Duodenal mucosa (tissue), 2 donors: ENCODE results near the gene PEPD.

Experiments
- H3K27ac ChIP-seq: one replicate; pipeline ENCODE4 v1.7.0; 2013; ENCODE audit warnings: low read depth, low read length
- H3K27me3 ChIP-seq, 2 donors: one replicate each; pipeline ENCODE4 v1.7.0; 2013; ENCODE audit warnings: low read length in 2 of 2, control low read depth in 1 of 2; ENCODE audit not compliant: insufficient read depth in 2 of 2, control insufficient read depth in 1 of 2
- H3K36me3 ChIP-seq, 2 donors: one replicate each; pipeline ENCODE4 v1.7.0; 2013; ENCODE audit warnings: low read length in 2 of 2, control low read depth in 1 of 2; ENCODE audit not compliant: insufficient read depth in 2 of 2, control insufficient read depth in 1 of 2
- H3K4me1 ChIP-seq, 2 donors: one replicate each; pipeline ENCODE4 v1.7.0; 2013; ENCODE audit warnings: low read length in 2 of 2, control low read depth in 1 of 2; ENCODE audit not compliant: insufficient read depth in 2 of 2, control insufficient read depth in 1 of 2
- H3K4me3 ChIP-seq, 2 donors: one replicate each; pipeline ENCODE4 v1.7.0; 2013; ENCODE audit warnings: low read length in 2 of 2, low read depth in 1 of 2
- H3K9ac ChIP-seq, 2 donors: one replicate each; pipeline ENCODE4 v1.7.0; 2013; ENCODE audit warnings: low read length in 2 of 2, low read depth in 1 of 2
- H3K9me3 ChIP-seq, 2 donors: one replicate each; pipeline ENCODE4 v1.7.0; 2013; ENCODE audit warnings: low read length in 2 of 2, control low read depth in 1 of 2; ENCODE audit not compliant: control insufficient read depth in 1 of 2

The PEPD gene

GRCh38 chr19:33408538-33409434 is 112.8 kb downstream of the PEPD start:
- Histone ChIP-seq H3K9me3 (no peaks in the 10 kb centered on the region), H3K27ac (no peak overlapping the region), H3K4me1 (peaks cover 5 to 16% of the 10 kb centered on the region in 2 donors), H3K27me3 (no peaks in the 10 kb centered on the region), H3K4me3 (no peak overlapping the region), H3K36me3 (peaks cover 0 to 19% of the 10 kb centered on the region in 2 donors), H3K9ac (no peak overlapping the region)

DNA sequence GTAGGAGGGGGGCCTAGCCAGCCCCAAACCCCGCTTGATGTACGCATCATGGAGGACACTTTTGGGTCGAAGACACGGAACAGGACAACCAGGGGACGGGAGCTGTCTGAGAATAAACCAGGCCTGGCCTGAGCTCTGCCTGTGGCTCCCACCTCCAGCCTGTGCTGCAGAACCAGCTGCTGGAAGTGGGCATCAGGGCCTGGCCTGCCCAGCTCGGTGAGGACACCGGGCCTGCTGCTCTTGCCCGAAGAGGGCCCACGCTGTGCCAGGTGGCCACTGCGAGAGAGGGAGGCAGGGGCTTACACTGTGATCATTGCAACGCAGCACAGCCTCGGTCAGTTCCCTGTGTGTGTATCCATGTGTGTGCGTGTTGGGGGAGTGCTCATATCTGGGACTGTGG is 113.5 kb downstream of the PEPD start:
- Histone ChIP-seq H3K4me1 (peaks cover 12 to 20% of the 10 kb centered on the region in 2 donors), H3K36me3 (peaks cover 0 to 19% of the 10 kb centered on the region in 2 donors), H3K27ac (no peak overlapping the region), H3K9ac (no peak overlapping the region), H3K4me3 (no peak overlapping the region), H3K27me3 (no peaks in the 10 kb centered on the region), H3K9me3 (no peaks in the 10 kb centered on the region)

DNA sequence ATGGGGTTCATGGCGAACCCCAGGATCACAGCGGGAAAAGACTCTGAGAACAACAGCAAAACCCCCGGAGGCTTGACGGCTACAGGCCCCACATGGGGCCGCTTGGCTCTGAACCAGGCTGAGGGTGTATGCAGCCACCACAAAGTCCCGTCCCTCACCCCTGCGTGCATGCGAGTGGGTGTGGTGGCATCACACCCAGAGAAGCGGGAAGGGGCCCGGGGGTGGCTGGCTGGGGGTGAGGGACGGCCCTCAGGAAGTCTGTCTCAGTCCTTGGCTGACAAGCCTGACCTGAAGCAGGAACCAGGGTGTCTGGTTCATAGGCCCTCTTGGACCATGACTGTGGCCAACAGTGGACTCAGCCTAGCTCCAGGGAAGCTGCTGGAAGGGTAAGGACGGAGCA is 113.9 kb downstream of the PEPD start:
- H3K27ac ChIP-seq: no peak overlapping the region
- H3K36me3 ChIP-seq: peaks cover 0 to 19% of the 10 kb centered on the region in 2 donors

DNA sequence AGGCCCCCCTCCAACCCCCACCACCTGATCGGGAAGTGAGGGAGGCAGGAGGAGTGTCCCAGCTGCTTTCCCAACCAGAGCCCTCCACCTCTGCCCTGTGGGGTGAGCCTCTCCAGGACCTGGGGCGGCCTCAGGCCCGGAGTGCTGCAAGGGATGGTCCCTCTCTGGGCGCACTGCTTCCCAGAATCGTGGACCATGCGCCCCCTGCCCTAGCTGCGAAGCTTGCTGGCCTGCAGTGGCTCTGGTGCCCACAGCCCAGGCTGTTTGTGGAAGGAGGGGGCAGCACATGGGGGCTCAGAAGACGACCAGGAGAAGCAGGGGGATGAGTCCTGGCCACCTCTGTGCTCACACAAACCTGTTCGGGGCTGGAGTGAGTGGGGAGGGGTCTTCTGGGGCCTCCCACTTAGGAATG is 114.4 kb downstream of the PEPD start:
- no peaks in the 10 kb centered on the region for H3K9me3 ChIP-seq
- no peaks in the 10 kb centered on the region for H3K27me3 ChIP-seq
- peaks cover 21 to 27% of the 10 kb centered on the region in 2 donors for H3K4me1 ChIP-seq
- no peak overlapping the region for H3K4me3 ChIP-seq
- no peak overlapping the region for H3K9ac ChIP-seq
- no peak overlapping the region for H3K27ac ChIP-seq
- H3K36me3 ChIP-seq: peaks cover 0 to 19% of the 10 kb centered on the region in 2 donors

More for the DNA sequence above, 113.9 kb downstream of the PEPD start:
- Histone ChIP-seq H3K9ac (no peak overlapping the region), H3K4me3 (no peak overlapping the region), H3K4me1 (peaks cover 16 to 22% of the 10 kb centered on the region in 2 donors), H3K27me3 (no peaks in the 10 kb centered on the region), H3K9me3 (no peaks in the 10 kb centered on the region)

GRCh38 chr19:33406521-33407139 is 115.0 kb downstream of the PEPD start:
- Histone ChIP-seq H3K9ac (no peak overlapping the region), H3K4me3 (no peak overlapping the region)

DNA sequence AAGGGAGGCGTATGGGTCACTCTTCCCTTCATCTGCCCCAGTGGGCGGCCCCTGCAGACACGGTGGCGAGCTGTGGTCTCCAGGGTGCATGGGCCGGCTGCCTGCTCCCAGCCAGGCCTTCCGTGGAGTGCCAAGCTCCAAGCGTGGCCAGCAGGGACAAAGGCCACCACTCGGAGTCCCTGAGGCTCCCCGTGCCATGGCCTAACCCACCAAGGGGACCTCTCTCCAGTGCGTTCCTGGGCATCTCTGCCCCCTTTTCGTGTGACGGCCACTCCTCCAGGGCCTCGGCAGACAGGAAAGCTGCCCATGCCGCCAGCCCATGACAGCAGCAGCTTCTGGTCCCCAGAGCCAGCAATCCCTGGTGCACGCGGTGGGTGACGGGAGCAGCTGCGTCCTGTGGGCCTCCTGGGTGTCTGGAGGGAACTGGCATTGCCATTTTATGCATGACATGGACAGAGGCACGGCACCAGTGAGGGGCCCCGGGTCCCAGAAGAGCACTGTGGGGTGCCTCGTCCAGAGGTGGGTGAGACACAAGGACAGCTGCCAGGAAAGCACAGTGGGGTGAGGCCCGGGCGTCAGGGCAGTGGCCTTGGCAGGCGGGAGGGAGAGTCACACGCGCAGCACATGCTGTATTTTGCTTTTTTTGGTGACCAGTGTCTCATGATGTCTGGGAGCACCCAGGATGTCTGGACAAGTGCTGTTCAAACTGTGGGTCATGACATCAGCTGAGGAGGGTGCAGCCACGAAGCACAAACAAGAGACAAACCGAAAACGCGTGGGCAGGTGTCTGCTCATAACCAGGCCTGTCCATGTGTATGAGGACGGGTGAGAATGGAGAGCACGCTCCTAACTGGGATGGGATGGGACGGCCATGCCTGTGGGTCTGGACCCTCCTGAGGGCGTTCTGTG is 115.8 kb downstream of the PEPD start:
- Histone ChIP-seq H3K27ac (no peak overlapping the region), H3K4me1 (peaks cover 25 to 38% of the 10 kb centered on the region in 2 donors), H3K4me3 (no peak overlapping the region), H3K36me3 (peaks cover 0 to 14% of the 10 kb centered on the region in 2 donors), H3K9me3 (no peaks in the 10 kb centered on the region), H3K9ac (no peak overlapping the region), H3K27me3 (no peaks in the 10 kb centered on the region)

More at GRCh38 chr19:33406521-33407139, 115.0 kb downstream of the PEPD start:
- H3K27ac ChIP-seq: no peak overlapping the region
- H3K36me3 ChIP-seq: peaks cover 0 to 16% of the 10 kb centered on the region in 2 donors
- no peaks in the 10 kb centered on the region for H3K9me3 ChIP-seq
- H3K27me3 ChIP-seq: no peaks in the 10 kb centered on the region
- peaks cover 25 to 30% of the 10 kb centered on the region in 2 donors for H3K4me1 ChIP-seq

DNA sequence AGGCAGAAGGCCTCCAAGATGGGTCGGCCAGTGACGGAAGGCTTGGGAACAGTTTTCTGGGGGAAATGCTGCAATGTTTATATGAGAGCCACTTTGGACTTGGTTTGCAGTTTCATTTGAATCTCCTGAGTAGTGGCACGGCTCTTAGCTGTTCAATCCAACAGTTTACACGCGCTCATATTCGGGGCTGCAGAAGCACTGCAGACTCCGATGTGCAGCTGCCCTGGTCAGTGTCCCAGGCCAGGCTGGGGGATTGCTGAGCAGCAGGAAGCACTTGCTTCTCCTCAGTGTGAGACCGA is 116.4 kb downstream of the PEPD start:
- Histone ChIP-seq H3K9ac (no peak overlapping the region), H3K36me3 (peaks cover 0 to 13% of the 10 kb centered on the region in 2 donors), H3K27ac (no peak overlapping the region), H3K4me1 (peaks cover 31 to 43% of the 10 kb centered on the region in 2 donors), H3K27me3 (no peaks in the 10 kb centered on the region), H3K4me3 (no peak overlapping the region), H3K9me3 (no peaks in the 10 kb centered on the region)

DNA sequence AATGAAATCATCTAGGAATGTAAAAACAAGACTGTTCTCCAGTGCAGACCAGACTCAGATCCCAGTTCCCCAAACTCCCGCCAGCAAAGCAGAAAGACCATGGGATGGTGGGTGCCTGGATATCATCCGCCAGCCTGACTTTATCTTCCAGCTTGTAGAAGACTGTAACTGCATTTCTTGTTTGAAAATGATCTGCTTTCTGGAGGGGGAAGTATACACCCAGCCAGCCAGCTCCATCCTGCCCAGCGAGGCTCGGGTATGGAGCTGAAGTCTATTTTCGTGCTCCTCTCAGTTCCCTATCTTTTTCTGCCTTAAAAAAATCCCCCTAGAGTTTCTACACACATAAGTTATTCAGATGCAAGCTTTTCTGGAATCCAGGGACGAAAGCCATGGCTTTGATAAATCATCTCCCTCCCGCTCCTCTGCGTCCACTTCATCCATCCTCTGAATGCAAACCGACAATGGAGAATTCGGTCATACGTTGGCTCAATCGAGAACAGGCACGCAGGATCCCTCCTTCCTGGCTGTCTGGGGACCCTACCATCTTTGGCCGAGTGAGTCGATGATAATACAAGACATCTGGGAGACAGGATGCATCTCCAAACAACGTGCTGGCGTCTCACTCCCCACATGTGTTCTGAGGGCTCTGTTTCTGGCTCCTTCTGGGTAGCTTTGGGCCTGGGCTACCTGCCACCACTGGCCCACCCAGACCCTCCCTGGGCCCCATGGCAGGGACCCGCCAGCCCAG is 116.9 kb downstream of the PEPD start:
- no peak overlapping the region for H3K9ac ChIP-seq

GRCh38 chr19:33403973-33404304 is 117.7 kb downstream of the PEPD start:
- Histone ChIP-seq H3K4me3 (no peak overlapping the region), H3K27ac (peak overlapping the region; percentile 52), H3K4me1 (peaks cover 33 to 46% of the 10 kb centered on the region in 2 donors), H3K36me3 (peaks cover 0 to 9% of the 10 kb centered on the region in 2 donors), H3K27me3 (no peaks in the 10 kb centered on the region), H3K9me3 (no peaks in the 10 kb centered on the region), H3K9ac (peak overlapping the region in 1 of 2 donors; percentile 6)

More for the DNA sequence above, 116.9 kb downstream of the PEPD start:
- Histone ChIP-seq H3K27ac (no peak overlapping the region), H3K27me3 (no peaks in the 10 kb centered on the region), H3K9me3 (no peaks in the 10 kb centered on the region), H3K36me3 (peaks cover 0 to 9% of the 10 kb centered on the region in 2 donors), H3K4me3 (no peak overlapping the region), H3K4me1 (peaks cover 33 to 46% of the 10 kb centered on the region in 2 donors)
